ENCODE results near the gene PAK4. TPM values are rescaled to one million over a fixed set of nuclear protein-coding genes. Genes with fewer than 3 reads are reported as not detected.

The PAK4 gene
- total and polyA plus RNA-seq, 10 of the 15 experiments (the other 5 are each of a cell fraction or from before 2014, with no cell fraction given): 0.08 to 19.3 (median 5.9) TPM

GRCh38 chr19:39148939-39149529 lies 23.4 kb downstream of the PAK4 start:
- ChIA-PET CTCF (interaction anchor here (1.8 kb wide), 1 partner anchor 26 kb away, joined by 5 read pairs; no protein-coding TSS in a partner anchor), SMC1A (ENCODE audit: uncharacterized antibody, unreplicated experiment) (no interaction called here), POLR2A (no interaction called here), RAD21 (ENCODE audit: unreplicated experiment) (no interaction called here)
- no peak overlapping the region for H3K4me2 ChIP-seq (ENCODE audit: control insufficient read depth, insufficient read depth)
- H3K27ac ChIP-seq (ENCODE audit: control insufficient read depth, insufficient read depth): no peak overlapping the region
- no TSS peak for BruUV-seq (replicated peaks)
- 0 out of 2 replicates have a peak, but pooled peaks cover 4% of the 10 kb centered on the region for H3K4me1 ChIP-seq (ENCODE audit: control insufficient read depth, insufficient read depth, low read length)
- no peak for FAIRE-seq
- no peaks in the 10 kb centered on the region for H3K9me3 ChIP-seq (replicated peaks; ENCODE audit: control insufficient read depth, insufficient read depth, low read length)
- H3K9ac ChIP-seq (ENCODE audit: control insufficient read depth, insufficient read depth, low read length): no peak overlapping the region
- H3K4me3 ChIP-seq: no peak overlapping the region
- in situ Hi-C loops (cut with MboI): no loop called here
- no peaks in the 10 kb centered on the region for H4K20me1 ChIP-seq (ENCODE audit: control insufficient read depth, insufficient read depth)
- H3K79me2 ChIP-seq (ENCODE audit: control insufficient read depth, insufficient read depth, low read length): no peaks in the 10 kb centered on the region
- intact Hi-C loops (cut with micrococcal nuclease; ENCODE audit: unreplicated experiment): no loop called here
- no peak for TF ChIP-seq SRF (IDR thresholded peaks at IDR 0.05; ENCODE audit: low read depth in 2 of 2, low read length in 2 of 2)
- no peak for TF ChIP-seq DPF2 (IDR thresholded peaks at IDR 0.05)
- no peak for TF ChIP-seq NRF1 (conservative IDR thresholded peaks at IDR 0.05; ENCODE audit: low read depth, low read length)
- no peak for TF ChIP-seq POLR2AphosphoS2 (IDR thresholded peaks at IDR 0.05; ENCODE audit: low read depth, low read length)
- TF ChIP-seq SKIL (IDR thresholded peaks at IDR 0.05; ENCODE audit: low read depth, poor library complexity, severe bottlenecking): no peak
- TF ChIP-seq PAX8 (IDR thresholded peaks at IDR 0.05): no peak
- no peak for TF ChIP-seq FOXK2 (IDR thresholded peaks at IDR 0.05)
- ATAC-seq: no peak
- no peak for DNase-seq (ENCODE audit: low read depth, low spot score)
- no peak overlapping the region for H2AFZ ChIP-seq (ENCODE audit: control insufficient read depth, low read depth, low read length)
- H3K36me3 ChIP-seq (ENCODE audit: control insufficient read depth in 2 of 2, insufficient read depth in 2 of 2, low read length in 1 of 2): peaks cover 0 to 4% of the 10 kb centered on the region in 2 experiments; a peak in 1 of 4 replicates
- WGBS (ENCODE audit: insufficient coverage, insufficient replicate concordance, low lambda C conversion rate, missing lambda C conversion rate): 89% methylated on average over 10 of the region's 10 CpGs
- H3K27me3 ChIP-seq (replicated peaks in 1 of 2; ENCODE audit: control insufficient read depth in 2 of 2, insufficient read depth in 2 of 2, low read length in 1 of 2): no peaks in the 10 kb centered on the region
